Measurements from ENCODE around the gene GPBP1.
"Not testable (repeated sequence)": the region's sequence is repeated elsewhere in the genome, so short reads cannot be mapped to it uniquely, and the experiment has no call there.

The GPBP1 gene

DNA sequence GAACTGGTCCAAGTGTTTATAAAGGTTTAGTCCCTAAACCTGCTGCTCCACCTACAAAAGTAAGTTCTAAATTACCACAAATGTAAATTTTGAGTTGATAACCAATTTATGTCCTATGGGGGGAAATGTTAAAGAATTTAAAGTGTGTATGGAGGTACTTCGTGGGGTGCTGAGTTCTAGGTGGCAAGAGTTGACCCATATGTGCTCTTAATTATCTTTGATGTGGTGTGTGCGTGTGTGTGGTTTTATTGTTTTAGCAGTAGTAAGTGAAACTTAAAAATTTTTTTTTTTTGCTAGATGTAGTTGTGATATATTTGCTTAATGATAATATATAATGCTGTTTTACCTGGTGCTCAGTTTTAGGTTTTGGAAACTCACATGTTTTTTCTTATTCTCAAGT, 72.6 kb downstream of the GPBP1 start:
- Mint-ChIP-seq H3K36me3 (ENCODE audit: low read depth) (peaks cover 89% of the 10 kb centered on the region), H3K9me3 (no peaks in the 10 kb centered on the region), H3K27ac (no peak overlapping the region), H3K4me3 (no peak overlapping the region), H3K4me1 (ENCODE audit: low read depth) (peaks cover 8% of the 10 kb centered on the region), H3K27me3 (no peaks in the 10 kb centered on the region)
- intact Hi-C loops (cut with micrococcal nuclease), result no loop called here

DNA sequence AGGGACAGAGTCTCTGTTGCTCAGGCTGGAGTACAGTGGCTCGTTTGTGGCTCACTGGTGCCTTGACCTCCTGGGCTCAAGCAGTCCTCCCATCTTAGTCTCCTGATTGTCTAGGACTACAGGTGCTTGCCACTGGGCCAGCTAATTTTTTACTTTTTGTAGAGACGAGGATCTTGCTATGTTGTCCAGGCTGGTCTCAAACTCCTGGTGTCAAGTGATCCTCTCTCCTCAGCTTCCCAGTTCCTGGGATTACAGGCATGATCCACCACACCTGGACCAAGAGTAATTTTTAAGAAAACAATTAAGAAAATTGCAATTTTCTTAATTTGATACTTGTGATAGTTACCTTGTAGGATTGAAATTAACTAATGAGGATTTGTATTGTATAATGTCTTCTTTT, 73.9 kb downstream of the GPBP1 start:
- H3K9me3 Mint-ChIP-seq, result no peaks in the 10 kb centered on the region
- peaks cover 92% of the 10 kb centered on the region for H3K36me3 Mint-ChIP-seq (ENCODE audit: low read depth)
- H3K27me3 Mint-ChIP-seq, result no peaks in the 10 kb centered on the region
- no peak overlapping the region for H3K4me3 Mint-ChIP-seq
- intact Hi-C loops (cut with micrococcal nuclease), result no loop called here
- peaks cover 8% of the 10 kb centered on the region for H3K4me1 Mint-ChIP-seq (ENCODE audit: low read depth)
- no peak overlapping the region for H3K27ac Mint-ChIP-seq

DNA sequence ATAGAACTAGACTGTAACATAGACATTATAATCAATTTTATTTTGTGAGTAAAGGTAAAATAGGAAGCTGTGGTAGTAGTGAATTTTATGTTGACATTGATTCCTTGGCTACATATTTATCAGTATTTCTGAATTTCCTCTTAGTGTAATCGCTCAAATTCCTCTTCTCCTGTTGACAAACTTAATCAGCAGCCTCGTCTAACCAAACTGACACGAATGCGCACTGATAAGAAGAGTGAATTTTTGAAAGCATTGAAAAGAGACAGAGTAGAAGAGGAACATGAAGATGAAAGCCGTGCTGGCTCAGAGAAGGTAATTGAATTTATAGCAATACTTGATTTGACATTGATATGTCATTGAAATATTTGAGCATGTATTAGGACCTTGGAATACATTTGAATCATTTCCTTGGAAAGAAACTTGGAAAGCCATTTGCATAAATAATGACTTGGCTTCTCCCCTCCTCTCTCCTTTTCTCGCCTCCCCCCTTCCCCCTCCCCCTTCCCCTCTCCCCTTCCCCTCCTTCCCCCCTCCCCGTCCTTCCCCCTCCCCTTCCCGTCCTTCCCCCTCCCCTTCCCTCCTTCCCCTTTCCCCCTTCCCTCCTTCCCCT, 75.5 kb downstream of the GPBP1 start:
- H3K9me3 Mint-ChIP-seq, result no peaks in the 10 kb centered on the region
- H3K27me3 Mint-ChIP-seq, result no peaks in the 10 kb centered on the region
- intact Hi-C loops (cut with micrococcal nuclease), result no loop called here
- H3K36me3 Mint-ChIP-seq (ENCODE audit: low read depth), result peaks cover 90% of the 10 kb centered on the region
- no peak overlapping the region for H3K27ac Mint-ChIP-seq
- no peaks in the 10 kb centered on the region for H3K4me1 Mint-ChIP-seq (ENCODE audit: low read depth)
- H3K4me3 Mint-ChIP-seq, result no peak overlapping the region

DNA sequence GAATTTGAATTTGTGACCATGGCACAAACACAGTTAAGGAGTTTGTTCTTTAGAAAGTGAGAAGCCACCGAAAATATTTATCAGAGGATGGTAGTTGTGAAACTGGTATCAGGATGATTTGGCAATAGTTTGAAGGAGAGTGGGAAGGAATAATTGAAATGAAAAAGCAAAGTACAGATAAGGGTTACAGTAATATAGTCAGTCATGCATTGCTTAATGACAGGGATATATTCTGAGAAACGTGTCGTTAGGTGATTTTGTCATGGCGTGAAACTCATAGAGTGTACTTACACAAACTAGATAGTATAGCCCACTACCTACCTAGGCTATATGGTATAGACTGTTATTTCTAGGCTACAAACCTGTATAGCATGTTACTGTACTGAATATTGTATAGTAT, 84.2 kb downstream of the GPBP1 start:
- H3K4me1 Mint-ChIP-seq (ENCODE audit: low read depth), result peaks cover 6% of the 10 kb centered on the region
- intact Hi-C loops (cut with micrococcal nuclease), result no loop called here
- H3K9me3 Mint-ChIP-seq, result no peaks in the 10 kb centered on the region
- no peak overlapping the region for H3K4me3 Mint-ChIP-seq
- no peaks in the 10 kb centered on the region for H3K27me3 Mint-ChIP-seq
- H3K27ac Mint-ChIP-seq, result no peak overlapping the region
- peaks cover 96% of the 10 kb centered on the region for H3K36me3 Mint-ChIP-seq (ENCODE audit: low read depth)

DNA sequence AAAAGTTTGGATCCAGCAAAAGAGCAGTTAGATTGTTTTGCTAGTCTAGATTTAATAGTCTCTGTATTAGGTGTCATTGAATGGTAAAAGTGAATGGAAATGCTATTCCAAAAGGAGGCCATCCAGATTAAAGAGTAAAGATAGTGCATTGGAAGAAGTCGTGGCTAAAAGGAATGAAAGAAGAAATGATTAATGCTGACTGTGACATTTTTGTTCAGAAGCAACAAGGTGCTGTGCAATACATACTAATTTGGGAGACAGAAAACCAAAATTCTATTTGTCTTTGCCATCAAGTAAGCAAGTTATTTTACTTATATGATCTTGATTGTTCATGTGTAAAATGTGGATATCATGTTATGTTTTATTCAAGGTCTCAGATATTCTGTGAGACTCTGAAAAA, 85.1 kb downstream of the GPBP1 start:
- H3K27me3 Mint-ChIP-seq, result no peaks in the 10 kb centered on the region
- intact Hi-C loops (cut with micrococcal nuclease), result no loop called here
- H3K9me3 Mint-ChIP-seq, result no peaks in the 10 kb centered on the region
- peaks cover 6% of the 10 kb centered on the region for H3K4me1 Mint-ChIP-seq (ENCODE audit: low read depth)
- peaks cover 99% of the 10 kb centered on the region for H3K36me3 Mint-ChIP-seq (ENCODE audit: low read depth)
- no peak overlapping the region for H3K27ac Mint-ChIP-seq
- H3K4me3 Mint-ChIP-seq, result no peak overlapping the region

DNA sequence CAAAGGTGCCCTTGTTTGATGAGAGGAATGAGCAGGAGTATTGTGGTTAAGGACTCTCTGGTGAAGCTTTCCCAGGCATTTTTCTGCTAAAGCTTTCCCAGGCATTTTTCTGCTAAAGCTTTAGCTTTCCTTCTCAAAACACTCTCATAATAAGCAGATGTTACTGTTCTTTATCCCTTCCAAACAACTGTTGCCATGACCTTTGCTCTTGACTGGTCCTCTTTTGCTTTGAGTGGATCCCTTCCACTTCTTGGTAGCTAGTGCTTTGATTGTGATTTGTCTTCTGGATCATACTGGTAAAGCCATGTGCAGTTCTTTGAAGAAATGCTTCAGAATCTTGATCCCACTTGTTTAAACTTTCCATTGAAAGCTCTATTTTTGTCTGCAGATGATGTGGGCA, 85.8 kb downstream of the GPBP1 start:
- Mint-ChIP-seq H3K4me1 (ENCODE audit: low read depth) (peaks cover 6% of the 10 kb centered on the region), H3K9me3 (no peaks in the 10 kb centered on the region), H3K36me3 (ENCODE audit: low read depth) (peaks cover 92% of the 10 kb centered on the region), H3K27ac (no peak overlapping the region), H3K27me3 (no peaks in the 10 kb centered on the region), H3K4me3 (no peak overlapping the region)
- intact Hi-C loops (cut with micrococcal nuclease), result no loop called here

DNA sequence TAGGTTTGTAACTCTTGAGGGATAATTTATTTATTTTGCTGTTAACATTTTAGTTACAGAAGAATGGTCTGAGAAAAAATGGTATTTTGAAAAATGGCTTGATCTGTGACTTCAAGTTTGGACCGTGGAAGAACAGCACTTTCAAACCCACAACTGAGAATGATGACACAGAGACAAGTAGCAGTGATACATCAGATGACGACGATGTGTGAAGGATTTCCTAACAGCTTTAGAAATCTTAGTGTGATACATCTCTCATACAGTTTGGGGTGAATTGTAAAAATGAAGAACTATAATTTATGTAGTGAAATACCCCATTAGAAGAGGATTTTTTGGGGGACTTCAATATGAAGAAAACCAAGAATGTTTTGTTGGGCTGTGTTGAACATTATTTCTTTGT, 88.7 kb downstream of the GPBP1 start:
- intact Hi-C loops (cut with micrococcal nuclease), result no loop called here
- Mint-ChIP-seq H3K9me3 (no peaks in the 10 kb centered on the region), H3K36me3 (ENCODE audit: low read depth) (peaks cover 64% of the 10 kb centered on the region), H3K27me3 (no peaks in the 10 kb centered on the region), H3K27ac (no peak overlapping the region), H3K4me1 (ENCODE audit: low read depth) (no peaks in the 10 kb centered on the region), H3K4me3 (no peak overlapping the region)

DNA sequence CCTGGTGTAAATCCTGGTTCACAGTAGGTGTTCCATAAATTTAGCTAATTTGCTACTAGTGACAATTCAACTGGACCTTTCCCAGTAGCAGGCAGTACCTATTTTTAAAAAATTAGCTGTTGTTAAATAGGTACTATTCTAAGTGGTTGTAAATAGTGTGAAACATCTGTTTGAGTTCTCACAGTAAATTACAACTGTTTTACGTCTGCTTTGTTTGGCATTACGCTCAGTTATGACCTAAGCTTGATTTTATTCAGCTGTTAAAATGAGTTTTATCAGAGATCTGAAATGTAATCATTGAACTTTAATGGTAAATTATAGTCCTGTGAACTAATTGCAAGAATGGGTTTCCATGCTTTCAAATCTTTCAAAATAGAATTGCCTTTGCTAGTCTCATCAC, 93.9 kb downstream of the GPBP1 start:
- intact Hi-C loops (cut with micrococcal nuclease), result no loop called here
- Mint-ChIP-seq H3K9me3 (no peaks in the 10 kb centered on the region), H3K27me3 (no peaks in the 10 kb centered on the region), H3K27ac (no peak overlapping the region), H3K4me3 (no peak overlapping the region), H3K36me3 (ENCODE audit: low read depth) (peaks cover 12% of the 10 kb centered on the region), H3K4me1 (ENCODE audit: low read depth) (no peaks in the 10 kb centered on the region)

DNA sequence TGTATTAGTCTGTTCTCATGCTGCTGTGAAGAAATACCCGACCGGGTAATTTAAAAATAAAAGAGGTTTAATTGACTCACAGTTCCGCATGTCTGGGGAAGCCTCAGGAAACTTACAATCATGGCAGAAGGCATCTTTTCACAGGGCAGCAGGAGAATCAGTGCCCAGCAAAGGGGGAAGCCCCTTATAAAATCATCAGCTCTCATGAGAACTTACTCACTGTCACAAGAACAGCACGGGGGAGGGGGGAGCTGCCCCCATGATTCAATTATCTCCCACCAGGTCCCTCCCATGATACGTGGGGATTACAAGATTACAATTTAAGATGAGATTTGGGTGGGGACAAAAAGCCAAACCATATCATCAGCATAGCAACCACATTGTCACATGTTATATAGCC, 102.5 kb downstream of the GPBP1 start:
- Mint-ChIP-seq H3K9me3 (no peaks in the 10 kb centered on the region), H3K4me3 (no peak overlapping the region), H3K27ac (no peak overlapping the region), H3K27me3 (no peaks in the 10 kb centered on the region), H3K4me1 (ENCODE audit: low read depth) (no peaks in the 10 kb centered on the region), H3K36me3 (ENCODE audit: low read depth) (no peaks in the 10 kb centered on the region)
- intact Hi-C loops (cut with micrococcal nuclease), result no loop called here

DNA sequence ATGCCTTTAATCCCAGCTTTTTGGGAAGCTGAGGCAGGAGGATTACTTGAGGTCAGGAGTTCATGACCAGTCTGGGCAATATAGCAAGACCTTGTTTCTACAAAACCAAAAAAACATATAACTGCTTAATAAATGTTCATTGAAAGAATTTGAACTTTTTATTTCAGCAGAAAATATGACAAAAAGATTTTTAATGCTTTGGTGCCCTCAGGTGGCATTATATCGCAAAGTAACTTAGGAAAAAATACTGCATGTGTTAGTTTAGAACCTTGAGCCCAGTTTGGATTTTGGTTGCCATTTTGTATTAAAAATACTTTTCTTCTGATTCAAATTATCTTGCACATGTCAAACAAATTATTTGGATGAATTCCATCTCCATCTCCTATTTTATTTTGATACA, 103.2 kb downstream of the GPBP1 start:
- intact Hi-C loops (cut with micrococcal nuclease), result no loop called here

DNA sequence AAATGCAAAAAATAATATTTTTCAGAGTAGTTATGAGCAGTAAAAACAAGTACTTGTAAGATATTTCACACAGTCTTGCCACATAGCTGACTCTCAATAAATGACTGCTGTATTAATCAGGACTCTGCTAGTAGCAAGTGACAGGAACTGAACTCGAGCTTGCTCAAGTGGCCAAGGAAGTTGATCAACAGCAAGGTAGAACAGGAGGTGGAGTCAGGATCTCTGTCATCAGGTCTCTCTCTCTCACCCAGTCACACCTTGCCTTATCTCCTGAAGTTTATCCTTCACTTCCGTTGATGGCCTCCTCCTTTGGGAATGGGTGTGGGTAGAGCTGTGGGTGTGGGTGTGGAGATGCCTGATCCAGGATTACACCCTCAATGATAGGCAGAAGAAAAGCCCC, 107.0 kb downstream of the GPBP1 start:
- intact Hi-C loops (cut with micrococcal nuclease), result no loop called here
- Mint-ChIP-seq H3K27ac (no peak overlapping the region), H3K27me3 (no peaks in the 10 kb centered on the region), H3K9me3 (peaks cover 9% of the 10 kb centered on the region), H3K36me3 (ENCODE audit: low read depth) (no peaks in the 10 kb centered on the region), H3K4me3 (no peak overlapping the region), H3K4me1 (ENCODE audit: low read depth) (no peaks in the 10 kb centered on the region)

More for the DNA sequence above, 103.2 kb downstream of the GPBP1 start:
- H3K4me3 Mint-ChIP-seq, result no peak overlapping the region
- H3K27me3 Mint-ChIP-seq, result no peaks in the 10 kb centered on the region
- no peak overlapping the region for H3K27ac Mint-ChIP-seq
- H3K4me1 Mint-ChIP-seq (ENCODE audit: low read depth), result no peaks in the 10 kb centered on the region
- no peaks in the 10 kb centered on the region for H3K36me3 Mint-ChIP-seq (ENCODE audit: low read depth)
- peaks cover under 1% of the 10 kb centered on the region for H3K9me3 Mint-ChIP-seq

DNA sequence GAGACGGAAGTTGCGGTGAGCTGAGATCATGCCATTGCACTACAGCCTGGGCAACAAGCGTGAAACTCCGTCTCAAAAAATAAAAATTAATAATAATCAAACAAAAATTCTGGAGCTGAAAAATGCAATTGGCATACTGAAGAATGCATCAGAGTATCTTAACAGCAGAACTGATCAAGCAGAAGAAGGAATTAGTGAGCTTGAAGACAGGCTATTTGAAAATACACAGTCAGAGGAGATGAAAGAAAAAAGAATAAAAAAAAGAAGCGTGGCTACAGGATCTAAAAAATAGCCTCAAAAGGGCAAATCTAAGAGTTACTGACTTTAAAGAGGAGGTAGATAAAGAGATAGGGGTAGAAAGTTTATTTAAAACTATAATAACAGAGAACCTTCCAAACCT, 111.2 kb downstream of the GPBP1 start:
- H3K4me1 Mint-ChIP-seq (ENCODE audit: low read depth); H3K36me3 Mint-ChIP-seq (ENCODE audit: low read depth); H3K27ac Mint-ChIP-seq; H3K4me3 Mint-ChIP-seq; H3K27me3 Mint-ChIP-seq; intact Hi-C loops (cut with micrococcal nuclease); H3K9me3 Mint-ChIP-seq: not testable (repeated sequence)

DNA sequence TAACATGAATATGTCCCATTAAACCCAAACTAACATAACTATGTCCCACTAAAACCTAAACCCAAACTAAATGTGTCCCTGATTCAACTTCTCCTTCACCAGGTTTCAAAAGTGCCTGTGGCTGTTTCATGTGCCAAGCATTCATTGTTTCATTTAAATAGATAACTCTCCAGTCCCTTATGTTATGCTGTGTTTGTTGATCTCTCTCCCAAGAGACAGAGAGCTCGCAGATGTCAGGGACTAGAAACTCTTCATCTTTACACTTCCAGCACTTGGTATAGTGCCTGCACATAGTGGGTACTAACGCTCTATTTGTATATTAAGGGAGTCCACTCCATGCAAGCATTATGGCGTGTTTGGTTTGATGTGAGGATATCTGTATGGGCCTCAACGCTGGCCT, 118.0 kb downstream of the GPBP1 start:
- Mint-ChIP-seq H3K27ac (no peak overlapping the region), H3K27me3 (no peaks in the 10 kb centered on the region), H3K9me3 (no peaks in the 10 kb centered on the region), H3K4me3 (no peak overlapping the region), H3K4me1 (ENCODE audit: low read depth) (no peaks in the 10 kb centered on the region), H3K36me3 (ENCODE audit: low read depth) (no peaks in the 10 kb centered on the region)
- intact Hi-C loops (cut with micrococcal nuclease), result loop anchor here (10.0 kb wide), 2 partner anchors 203 to 1563 kb away; no protein-coding TSS in a partner anchor

DNA sequence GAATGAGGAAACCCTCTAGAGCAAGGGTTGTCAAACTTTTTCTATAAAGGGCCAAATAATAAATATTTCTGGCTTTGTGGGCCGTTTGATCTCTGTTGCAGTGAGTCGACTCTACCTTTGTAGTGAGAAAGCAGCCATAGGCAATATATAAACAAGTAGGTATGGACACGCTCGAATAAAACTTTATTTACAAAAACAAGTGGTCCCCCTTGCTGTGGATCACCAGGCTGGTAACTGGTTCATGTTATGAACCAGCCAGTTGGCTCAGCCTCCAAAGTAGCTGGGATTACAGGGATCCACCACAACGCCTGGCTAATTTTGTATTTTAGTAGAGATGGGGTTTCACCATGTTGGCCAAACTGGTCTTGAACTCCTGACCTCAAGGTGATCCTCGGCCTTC, 118.5 kb downstream of the GPBP1 start:
- Mint-ChIP-seq H3K36me3 (ENCODE audit: low read depth) (no peaks in the 10 kb centered on the region), H3K9me3 (no peaks in the 10 kb centered on the region), H3K27me3 (no peaks in the 10 kb centered on the region), H3K27ac (no peak overlapping the region), H3K4me1 (ENCODE audit: low read depth) (no peaks in the 10 kb centered on the region), H3K4me3 (no peak overlapping the region)
- intact Hi-C loops (cut with micrococcal nuclease), result loop anchor here (10.0 kb wide), 2 partner anchors 202 to 1562 kb away; no protein-coding TSS in a partner anchor

DNA sequence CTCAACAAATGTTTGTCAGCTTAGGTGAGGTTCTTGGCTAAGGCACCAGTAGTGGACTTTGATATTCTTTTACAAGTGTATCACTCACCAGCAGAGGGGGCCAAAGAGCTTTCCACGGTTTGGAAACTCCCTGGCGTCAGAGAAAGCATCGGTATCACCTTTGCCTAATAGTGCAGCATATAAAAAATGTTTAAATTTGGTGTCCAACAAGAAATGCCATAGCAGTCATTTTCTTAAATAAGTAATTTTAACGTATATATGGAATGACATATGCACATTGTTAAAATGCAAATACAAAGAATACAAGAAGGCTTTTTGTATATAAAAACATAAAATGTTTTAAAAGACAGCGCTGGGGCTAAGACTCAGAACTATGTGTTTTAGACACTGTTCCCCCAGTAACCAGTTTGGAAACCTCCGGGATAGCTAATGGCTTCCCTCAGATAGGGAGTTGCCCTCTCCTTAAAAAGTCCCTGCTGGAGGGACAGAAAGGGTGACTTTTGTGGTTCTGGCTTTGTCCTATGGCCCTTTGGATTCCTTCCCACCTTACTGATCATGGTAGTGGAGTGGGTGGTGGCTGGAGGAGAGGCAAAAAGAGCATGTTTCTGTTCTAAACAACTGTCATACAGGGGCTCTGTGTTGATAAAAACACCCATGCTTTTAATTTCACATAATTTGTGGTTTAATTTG, 124.6 kb downstream of the GPBP1 start:
- Mint-ChIP-seq H3K36me3 (ENCODE audit: low read depth) (no peaks in the 10 kb centered on the region), H3K27ac (no peak overlapping the region), H3K4me1 (ENCODE audit: low read depth) (peaks cover 13% of the 10 kb centered on the region), H3K9me3 (no peaks in the 10 kb centered on the region), H3K27me3 (no peaks in the 10 kb centered on the region), H3K4me3 (no peak overlapping the region)
- intact Hi-C loops (cut with micrococcal nuclease), result loop anchor here (2.0 to 10.0 kb wide), 4 partner anchors 134 to 1556 kb away; no protein-coding TSS in a partner anchor
